Stimulated activated naive CD8-positive, alpha-beta T cell treated with anti-CD3 and anti-CD28 coated beads, Interleukin-15, amount 100 ng/mL, for 72 hours (primary cell): ENCODE results near the gene TAOK1.
A peak's percentile ranks its signal among the peaks of the same experiment; 100 is the strongest.

Source experiments
- ATAC-seq: fragments of 150-1000 bp; cut with Tn5 transposase; 2 replicates; pipeline ENCODE4 v1.10.0; 2021; ENCODE audit warnings: mild to moderate bottlenecking, moderate library complexity
- DNase-seq, 2 donors: peaks; one replicate each; pipeline ENCODE4 v3.0.0; 2021 to 2022
- H3K27ac Mint-ChIP-seq, 2 donors: one replicate each; pipeline ENCODE4 v1.8.0; 2022; ENCODE audit warnings: mild to moderate bottlenecking in 2 of 2, mixed read lengths in 2 of 2, moderate library complexity in 2 of 2
- H3K27me3 Mint-ChIP-seq: one replicate; pipeline ENCODE4 v1.8.0; 2022; ENCODE audit warnings: mixed read lengths
- H3K4me1 Mint-ChIP-seq: one replicate; pipeline ENCODE4 v1.8.0; 2022; ENCODE audit warnings: mild to moderate bottlenecking, mixed read lengths
- H3K4me3 Mint-ChIP-seq, 2 donors: one replicate each; pipeline ENCODE4 v1.8.0; 2022; ENCODE audit warnings: mild to moderate bottlenecking in 2 of 2, mixed read lengths in 2 of 2, moderate library complexity in 1 of 2
- H3K9me3 Mint-ChIP-seq, 2 donors: one replicate each; pipeline ENCODE4 v1.8.0; 2022; ENCODE audit warnings: mixed read lengths in 2 of 2

TAOK1 gene

DNA sequence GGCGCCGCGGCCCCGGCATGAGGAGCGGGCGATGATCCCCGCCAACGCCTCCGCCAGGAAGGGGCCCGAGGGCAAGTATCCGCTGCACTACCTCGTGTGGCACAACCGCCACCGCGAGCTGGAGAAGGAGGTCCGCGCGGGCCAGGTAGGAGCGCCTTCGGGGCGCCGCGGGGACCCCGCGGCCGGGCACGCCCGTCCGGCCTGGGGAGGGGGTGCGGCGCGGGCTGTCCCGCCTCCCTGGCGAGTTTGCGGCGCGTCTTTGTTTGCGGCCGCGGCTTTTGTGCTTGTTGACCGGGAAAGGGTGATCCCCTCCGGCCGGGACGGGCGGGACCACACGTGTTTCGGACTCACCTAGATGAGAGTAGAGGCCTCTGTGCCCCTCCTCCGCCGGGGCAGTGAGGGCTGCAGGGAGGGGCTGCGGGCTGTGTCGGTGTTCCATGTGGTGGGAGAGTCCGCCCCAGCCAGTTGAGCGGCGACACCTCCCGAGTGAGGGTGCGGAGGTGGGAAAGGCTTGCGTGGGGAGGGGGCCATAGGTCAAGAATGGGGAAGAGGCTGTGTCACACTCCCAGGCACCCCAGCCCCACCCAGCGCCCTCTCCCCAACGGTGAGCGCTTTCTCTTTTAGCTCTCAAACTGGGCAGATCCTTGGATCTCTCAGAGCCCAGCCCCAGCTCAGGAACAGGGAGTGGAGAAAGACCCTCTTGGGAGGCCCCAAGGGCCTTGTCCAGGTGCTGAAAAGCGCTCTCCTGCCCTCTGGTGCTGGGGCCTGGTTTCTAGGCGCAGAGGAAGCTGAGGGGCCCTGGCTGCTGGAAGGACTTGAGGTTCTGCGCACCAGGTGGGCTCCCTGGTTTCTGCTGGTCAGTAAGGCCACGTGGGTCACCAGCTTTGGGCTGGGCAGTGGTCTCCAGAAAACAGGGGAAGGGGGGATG, 203.7 kb downstream of the TAOK1 start:
- no peaks in the 10 kb centered on the region for H3K9me3 Mint-ChIP-seq
- ATAC-seq (no peak), DNase-seq (peak in 1 of 2 donors; percentile 43)
- peak overlapping the region in 1 of 2 donors; percentile 67 for H3K27ac Mint-ChIP-seq
- H3K4me3 Mint-ChIP-seq, result peak overlapping the region; percentile 82 to 88
- peaks cover 61% of the 10 kb centered on the region for H3K4me1 Mint-ChIP-seq
- H3K27me3 Mint-ChIP-seq, result no peaks in the 10 kb centered on the region

DNA sequence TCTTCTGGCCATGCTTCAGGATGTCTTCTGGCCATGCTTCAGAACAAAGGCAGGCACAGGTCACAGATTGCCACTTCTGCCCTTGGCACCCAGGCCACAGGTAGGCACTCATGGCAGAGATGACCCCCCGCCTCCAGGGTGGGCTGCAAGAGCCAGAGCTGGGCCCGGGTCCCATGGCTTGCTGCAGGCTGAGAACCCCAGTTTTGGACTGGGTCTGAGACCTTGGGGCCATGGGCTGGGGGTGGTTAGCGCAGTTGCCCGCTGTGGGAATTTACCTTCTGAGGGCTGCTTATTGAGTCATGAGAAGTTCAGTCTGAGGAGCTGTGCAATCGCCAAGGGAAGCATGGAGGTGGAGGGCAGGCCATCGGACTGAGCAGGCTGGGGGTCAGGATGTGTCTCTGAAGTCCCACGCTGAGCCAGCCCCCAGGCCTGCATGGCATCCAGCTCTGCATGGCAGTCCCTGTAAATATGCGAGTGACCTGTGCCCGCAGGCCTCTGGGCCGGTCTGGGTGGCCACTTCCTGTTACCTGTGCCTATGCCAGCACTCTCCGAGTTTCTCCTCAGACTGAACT, 204.4 kb downstream of the TAOK1 start:
- DNase-seq (no peak), ATAC-seq (no peak)
- Mint-ChIP-seq H3K9me3 (no peaks in the 10 kb centered on the region), H3K27me3 (no peaks in the 10 kb centered on the region), H3K4me3 (peak overlapping the region; percentile 82 to 88), H3K4me1 (peaks cover 61% of the 10 kb centered on the region), H3K27ac (no peak overlapping the region)

DNA sequence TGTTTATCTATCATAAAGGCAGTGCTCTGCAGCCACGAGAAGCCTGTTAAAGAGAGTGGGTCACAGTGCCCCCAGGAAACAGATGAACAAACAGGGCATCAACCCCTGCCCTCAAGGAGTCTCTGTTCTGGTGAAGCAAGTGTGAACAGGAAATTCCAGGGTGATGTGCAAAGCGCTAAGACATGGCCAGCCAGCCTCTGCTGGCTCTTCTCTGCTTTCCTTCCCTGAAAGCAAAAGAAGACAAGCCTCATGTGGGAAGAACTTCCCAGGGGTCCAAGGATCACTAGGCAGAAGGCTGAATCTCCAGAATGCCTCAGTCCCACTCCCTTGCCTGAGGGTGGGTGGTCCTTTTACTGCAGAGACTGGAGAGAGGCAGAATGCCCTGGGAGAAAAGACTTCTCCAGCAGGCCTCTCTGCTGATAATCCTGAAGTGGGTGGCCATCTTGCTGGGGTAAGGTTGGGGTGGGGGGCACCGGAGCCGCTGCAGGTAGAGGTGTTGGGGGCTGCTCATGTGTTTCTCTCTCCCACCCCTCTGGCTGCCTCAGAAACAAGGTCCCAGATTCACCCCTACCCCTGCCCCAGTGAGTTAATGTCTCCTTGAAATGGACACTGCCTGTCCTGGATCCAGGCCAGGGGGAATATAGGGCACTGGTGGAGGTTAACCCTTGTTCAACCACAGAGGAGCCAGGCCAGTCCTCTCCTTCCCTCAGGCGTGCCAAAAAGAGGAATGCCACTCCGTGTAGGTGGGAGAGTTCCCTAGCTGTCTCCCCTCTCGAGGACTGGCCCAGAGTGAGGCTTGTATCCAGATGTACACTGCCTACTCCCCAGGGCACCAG, 205.2 kb downstream of the TAOK1 start:
- ATAC-seq (no peak), DNase-seq (no peak)
- no peak overlapping the region for H3K4me3 Mint-ChIP-seq
- no peaks in the 10 kb centered on the region for H3K27me3 Mint-ChIP-seq
- H3K27ac Mint-ChIP-seq, result no peak overlapping the region
- peaks cover 56% of the 10 kb centered on the region for H3K4me1 Mint-ChIP-seq
- no peaks in the 10 kb centered on the region for H3K9me3 Mint-ChIP-seq

DNA sequence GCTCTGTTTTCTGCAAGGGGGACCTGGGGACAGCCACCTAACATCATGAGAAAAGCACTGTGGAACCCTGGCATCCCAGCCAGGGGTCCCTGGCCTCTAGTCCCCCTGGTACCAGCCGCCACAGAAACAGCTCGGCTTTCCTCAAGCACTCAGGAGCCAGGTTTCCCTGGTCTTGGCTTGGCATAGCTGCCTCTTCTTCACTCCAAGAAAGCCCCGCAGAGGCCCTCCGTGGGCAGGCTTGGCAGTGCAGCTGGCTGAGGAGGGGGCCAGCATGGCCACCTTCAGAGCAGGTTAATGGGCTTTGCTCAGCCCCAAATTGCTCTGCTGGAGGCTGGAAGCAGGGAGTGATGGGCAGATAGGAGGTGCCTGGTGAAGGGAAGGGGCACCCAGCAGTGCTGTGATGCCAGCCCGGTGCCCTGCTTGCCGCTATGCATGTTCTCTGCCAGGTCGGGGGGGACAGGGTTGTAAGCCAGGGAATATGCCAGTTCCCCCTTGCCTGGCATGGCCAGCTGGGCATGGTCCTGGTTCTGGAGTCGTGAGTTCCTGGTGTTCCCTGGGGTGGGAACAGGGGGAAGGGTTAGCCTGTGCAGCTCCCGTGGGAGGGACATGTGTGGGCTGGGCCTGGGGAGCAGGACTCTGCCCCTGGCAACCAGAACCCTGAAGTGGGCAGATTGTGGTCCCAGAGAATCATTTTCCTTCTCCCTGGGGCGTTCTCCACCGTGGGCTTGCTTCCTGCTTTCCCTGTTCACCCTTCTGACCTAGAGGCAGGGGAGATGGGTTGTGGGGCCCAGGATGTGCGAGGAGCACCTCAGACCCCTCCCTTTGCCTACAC, 206.0 kb downstream of the TAOK1 start:
- Mint-ChIP-seq H3K27ac (no peak overlapping the region), H3K4me1 (peaks cover 55% of the 10 kb centered on the region), H3K4me3 (no peak overlapping the region), H3K27me3 (no peaks in the 10 kb centered on the region), H3K9me3 (no peaks in the 10 kb centered on the region)
- ATAC-seq (no peak), DNase-seq (no peak)

DNA sequence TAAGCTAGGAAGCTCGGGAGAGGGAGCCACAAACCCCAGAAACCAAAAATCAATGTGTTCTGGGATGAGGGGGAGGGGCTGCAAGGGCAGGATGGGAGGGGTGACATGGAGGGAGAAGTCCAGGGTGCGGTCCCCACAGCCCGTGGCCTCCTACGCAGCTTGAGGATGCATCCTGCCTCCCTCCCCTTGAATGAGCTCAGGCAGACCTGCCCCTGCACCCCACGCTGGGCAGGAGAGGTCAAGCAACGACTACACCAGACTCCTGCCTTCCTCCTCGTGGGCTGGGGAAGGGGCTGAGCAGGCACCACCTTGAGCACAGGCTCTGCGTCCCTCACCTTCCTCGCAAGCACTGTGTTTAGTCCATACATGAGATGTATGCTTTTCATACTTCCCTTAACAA, 206.6 kb downstream of the TAOK1 start:
- DNase-seq (no peak), ATAC-seq (no peak)
- Mint-ChIP-seq H3K9me3 (no peaks in the 10 kb centered on the region), H3K27me3 (no peaks in the 10 kb centered on the region), H3K4me1 (peaks cover 49% of the 10 kb centered on the region), H3K27ac (no peak overlapping the region), H3K4me3 (no peak overlapping the region)

DNA sequence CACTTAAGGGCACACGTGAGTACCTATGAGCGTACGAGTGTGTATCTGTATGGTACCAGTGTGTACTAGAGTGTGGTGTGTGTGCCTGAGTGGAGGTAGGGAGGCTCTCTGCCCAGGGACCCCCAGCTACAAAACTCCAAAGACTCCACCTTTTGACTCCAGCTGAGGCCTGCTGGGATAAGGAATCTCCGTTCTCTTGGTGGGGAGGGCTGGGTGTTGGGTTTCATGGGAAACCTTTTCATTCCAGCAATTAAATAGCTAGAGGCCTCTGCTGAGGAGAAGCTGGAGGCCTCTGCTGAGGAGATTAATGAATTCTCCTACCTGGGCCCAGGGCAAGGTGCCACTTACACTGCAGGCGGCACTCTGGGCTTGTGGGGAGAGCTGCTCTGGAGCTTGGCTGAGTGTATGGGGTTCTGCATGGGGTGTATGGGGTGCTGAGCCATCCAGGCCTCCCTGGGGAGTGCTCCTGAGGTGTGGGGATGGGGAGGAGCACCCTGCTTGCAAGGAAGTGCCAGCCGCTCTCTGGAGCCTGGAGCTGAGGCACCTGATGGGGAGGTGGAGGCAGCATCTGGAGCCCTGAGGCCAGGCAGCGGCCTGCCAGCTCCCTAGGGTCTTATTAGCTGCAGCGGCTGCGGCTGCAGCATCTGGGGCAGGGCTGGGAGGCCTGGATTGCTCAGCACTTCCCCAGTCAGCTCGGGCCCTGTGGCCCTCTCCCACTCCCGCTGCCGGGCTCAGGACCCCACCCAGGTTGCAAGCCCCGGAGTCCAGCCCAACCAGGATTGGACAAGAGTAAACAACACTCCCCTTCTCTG, 207.4 kb downstream of the TAOK1 start:
- H3K9me3 Mint-ChIP-seq, result no peaks in the 10 kb centered on the region
- DNase-seq, result no peak
- ATAC-seq, result no peak
- no peak overlapping the region for H3K4me3 Mint-ChIP-seq
- no peak overlapping the region for H3K27ac Mint-ChIP-seq
- peaks cover 41% of the 10 kb centered on the region for H3K4me1 Mint-ChIP-seq
- no peaks in the 10 kb centered on the region for H3K27me3 Mint-ChIP-seq
